ENCODE measurements around the gene KIAA1755. TPM values are rescaled to one million over a fixed set of nuclear protein-coding genes. Genes with fewer than 3 reads are reported as not detected.

KIAA1755 gene
- total and polyA plus RNA-seq, 9 of the 15 experiments (the other 6 are each of a cell fraction or from before 2014, with no cell fraction given): not detected

DNA sequence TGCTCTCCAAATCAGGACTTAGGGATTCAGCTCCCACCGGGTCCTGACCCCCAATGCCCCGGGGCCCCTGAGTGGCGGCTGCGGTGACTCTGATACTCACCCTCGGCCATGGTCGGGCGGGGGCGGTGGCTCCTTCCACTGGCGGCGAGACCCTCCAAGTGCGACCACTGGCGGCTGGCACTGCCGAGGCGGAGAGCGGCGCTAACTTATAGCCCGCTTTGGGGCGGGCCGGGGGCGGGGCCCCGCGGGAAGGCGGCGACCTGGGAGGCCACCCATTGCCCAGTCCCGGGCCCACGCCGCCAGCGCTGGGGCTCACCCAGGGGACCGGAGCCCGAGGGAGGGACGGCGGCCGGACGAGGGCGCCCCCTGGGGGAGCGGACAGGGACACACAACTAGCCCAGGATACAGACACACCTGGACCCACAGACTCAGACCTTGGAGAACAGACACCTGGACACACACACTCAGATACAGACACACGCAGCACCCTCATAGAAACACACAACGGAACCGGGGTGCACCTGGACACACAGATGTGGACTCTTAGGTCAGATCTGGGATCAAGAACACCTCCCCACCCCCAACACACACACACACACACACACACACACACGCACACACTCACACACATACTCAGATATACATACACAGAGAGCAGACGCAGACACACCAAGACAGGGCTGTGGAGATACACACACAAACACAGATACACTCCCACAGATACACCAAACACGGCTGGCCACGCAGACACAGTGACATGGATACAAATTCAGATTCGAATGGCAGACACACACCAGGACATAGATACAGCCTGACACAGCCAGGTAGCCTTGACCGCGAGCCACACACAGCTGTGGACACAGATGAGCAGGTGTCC lies 95.2 kb downstream of the KIAA1755 start, which contains the start of gene TGM2 (continued):
- TF ChIP-seq DLX4 (CRISPR knock-in tag; IDR thresholded peaks at IDR 0.05) (no peak), KDM1A (IDR thresholded peaks at IDR 0.05) (peak in 1 of 2 experiments; percentile 70; a peak in 2 of 4 replicates), NCOR1 (IDR thresholded peaks at IDR 0.05) (peak; percentile 17; the same call in 1 of the 2 replicates), PHF21A (IDR thresholded peaks at IDR 0.05; ENCODE audit: borderline replicate concordance, low read depth) (peak; percentile 61; the same call in 1 of the 2 replicates), SAP30 (IDR thresholded peaks at IDR 0.05; ENCODE audit: borderline replicate concordance, insufficient read depth, low read depth, low read length, poor library complexity, severe bottlenecking) (no peak), TEAD4 (IDR thresholded peaks at IDR 0.05; ENCODE audit: low read length) (no peak), TEAD4 (CRISPR knock-in tag; IDR thresholded peaks at IDR 0.05; ENCODE audit: borderline replicate concordance) (no peak), CEBPG (CRISPR knock-in tag; IDR thresholded peaks at IDR 0.05) (no peak), CEBPG (tag; conservative IDR thresholded peaks at IDR 0.05 in 1 of 2, IDR thresholded peaks at IDR 0.05 in 1 of 2) (no peak), LEF1 (IDR thresholded peaks at IDR 0.05) (0 out of 2 replicates have a peak, but pooled peaks have one; percentile 16), ZNF584 (CRISPR knock-in tag; IDR thresholded peaks at IDR 0.05; ENCODE audit: low read depth) (no peak), L3MBTL2 (IDR thresholded peaks at IDR 0.05) (no peak), ZNF695 (CRISPR knock-in tag; IDR thresholded peaks at IDR 0.05) (no peak), VEZF1 (CRISPR knock-in tag; IDR thresholded peaks at IDR 0.05) (peak; percentile 60; the same call in 1 of the 2 replicates), MED1 (CRISPR knock-in tag; IDR thresholded peaks at IDR 0.05; ENCODE audit: borderline replicate concordance) (no peak), ZKSCAN8 (CRISPR knock-in tag; IDR thresholded peaks at IDR 0.05) (no peak), CC2D1A (IDR thresholded peaks at IDR 0.05) (peak; percentile 78; the same call in 1 of the 2 replicates), YBX1 (IDR thresholded peaks at IDR 0.05) (0 out of 2 replicates have a peak, but pooled peaks have one; percentile 14), HDGF (IDR thresholded peaks at IDR 0.05) (peak; percentile 80; the same call in 1 of the 2 replicates), MCM5 (IDR thresholded peaks at IDR 0.05; ENCODE audit: low read depth) (no peak), ZNF507 (tag; conservative IDR thresholded peaks at IDR 0.05) (no peak)
- TF ChIP-seq, protein P1, sequence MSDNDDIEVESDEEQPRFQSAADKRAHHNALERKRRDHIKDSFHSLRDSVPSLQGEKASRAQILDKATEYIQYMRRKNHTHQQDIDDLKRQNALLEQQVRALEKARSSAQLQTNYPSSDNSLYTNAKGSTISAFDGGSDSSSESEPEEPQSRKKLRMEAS (CRISPR knock-in tag; IDR thresholded peaks at IDR 0.05): no peak; the same call in none of the 2 replicates
- TF ChIP-seq, protein P2, sequence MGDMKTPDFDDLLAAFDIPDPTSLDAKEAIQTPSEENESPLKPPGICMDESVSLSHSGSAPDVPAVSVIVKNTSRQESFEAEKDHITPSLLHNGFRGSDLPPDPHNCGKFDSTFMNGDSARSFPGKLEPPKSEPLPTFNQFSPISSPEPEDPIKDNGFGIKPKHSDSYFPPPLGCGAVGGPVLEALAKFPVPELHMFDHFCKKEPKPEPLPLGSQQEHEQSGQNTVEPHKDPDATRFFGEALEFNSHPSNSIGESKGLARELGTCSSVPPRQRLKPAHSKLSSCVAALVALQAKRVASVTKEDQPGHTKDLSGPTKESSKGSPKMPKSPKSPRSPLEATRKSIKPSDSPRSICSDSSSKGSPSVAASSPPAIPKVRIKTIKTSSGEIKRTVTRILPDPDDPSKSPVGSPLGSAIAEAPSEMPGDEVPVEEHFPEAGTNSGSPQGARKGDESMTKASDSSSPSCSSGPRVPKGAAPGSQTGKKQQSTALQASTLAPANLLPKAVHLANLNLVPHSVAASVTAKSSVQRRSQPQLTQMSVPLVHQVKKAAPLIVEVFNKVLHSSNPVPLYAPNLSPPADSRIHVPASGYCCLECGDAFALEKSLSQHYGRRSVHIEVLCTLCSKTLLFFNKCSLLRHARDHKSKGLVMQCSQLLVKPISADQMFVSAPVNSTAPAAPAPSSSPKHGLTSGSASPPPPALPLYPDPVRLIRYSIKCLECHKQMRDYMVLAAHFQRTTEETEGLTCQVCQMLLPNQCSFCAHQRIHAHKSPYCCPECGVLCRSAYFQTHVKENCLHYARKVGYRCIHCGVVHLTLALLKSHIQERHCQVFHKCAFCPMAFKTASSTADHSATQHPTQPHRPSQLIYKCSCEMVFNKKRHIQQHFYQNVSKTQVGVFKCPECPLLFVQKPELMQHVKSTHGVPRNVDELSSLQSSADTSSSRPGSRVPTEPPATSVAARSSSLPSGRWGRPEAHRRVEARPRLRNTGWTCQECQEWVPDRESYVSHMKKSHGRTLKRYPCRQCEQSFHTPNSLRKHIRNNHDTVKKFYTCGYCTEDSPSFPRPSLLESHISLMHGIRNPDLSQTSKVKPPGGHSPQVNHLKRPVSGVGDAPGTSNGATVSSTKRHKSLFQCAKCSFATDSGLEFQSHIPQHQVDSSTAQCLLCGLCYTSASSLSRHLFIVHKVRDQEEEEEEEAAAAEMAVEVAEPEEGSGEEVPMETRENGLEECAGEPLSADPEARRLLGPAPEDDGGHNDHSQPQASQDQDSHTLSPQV (IDR thresholded peaks at IDR 0.05): peak; percentile 67; the same call in 1 of the 2 replicates

Measured in K562 (cell line).